Subcutaneous adipose tissue (tissue), 4 donors: ENCODE data around the gene MYH9. TPM values are rescaled to one million over a fixed set of nuclear protein-coding genes. Genes with fewer than 3 reads are reported as not detected.

Experiments
- total RNA-seq, 4 donors: library from RNA; depleted of rRNA; stranded (reverse); fragments of >200 nt; gene quantifications; one replicate each; pipeline ENCODE4 v1.1.0, GENCODE V29; 2016
- TF ChIP-seq, protein P1 (sequence below): fragments of 450-650 bp; IDR thresholded peaks from one replicate; pipeline ENCODE4 v1.5.1; 2016; ENCODE audit warnings: low read depth, mild to moderate bottlenecking, control low read depth, antibody characterized with exemption, moderate library complexity

MYH9 gene
- total RNA-seq: 100 to 1,000 TPM; 187 to 410 (median 233) TPM

DNA sequence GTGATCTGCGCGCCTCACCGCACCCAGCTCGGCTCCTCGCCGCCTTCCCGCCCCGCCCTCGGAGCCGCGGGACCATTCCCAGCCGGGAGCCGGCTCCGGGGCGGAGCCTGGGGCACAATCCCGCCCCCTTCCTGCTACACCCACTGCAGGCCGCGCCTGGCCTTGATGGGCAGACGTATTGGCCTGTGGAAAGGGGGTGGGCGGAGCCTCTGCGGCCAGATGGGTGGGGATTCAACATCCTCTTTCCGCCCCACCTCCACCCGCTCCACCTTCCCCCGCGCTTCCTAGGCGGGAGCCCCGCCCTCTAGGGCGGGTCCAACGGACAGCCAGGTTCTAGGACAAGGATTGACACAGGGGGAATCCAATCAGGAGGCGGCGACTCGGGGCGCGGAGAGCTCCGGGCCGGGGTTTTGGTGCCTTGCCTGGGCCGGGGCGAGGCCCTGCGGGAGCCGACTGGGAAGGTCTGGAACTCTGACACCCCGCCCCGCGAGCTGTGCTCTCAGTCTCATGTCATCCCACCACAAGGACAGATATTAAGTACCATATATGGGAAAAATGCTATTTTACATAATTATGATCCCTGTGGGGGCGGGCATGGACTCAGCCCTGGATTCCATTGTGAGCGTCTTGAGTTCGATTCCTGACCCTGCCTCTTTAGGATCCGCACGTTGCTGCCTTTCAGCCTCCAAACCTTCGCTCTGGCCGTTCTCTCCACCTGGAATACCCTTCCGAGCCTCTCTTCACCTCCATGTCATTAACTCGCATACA, at the start of gene MYH9:
Gene MYH9, minus strand, starts transcription at position 9 of the 768 bp plus-strand sequence. CDS start 38,731 bp downstream, outside the sequence.
- TF ChIP-seq, protein P1, sequence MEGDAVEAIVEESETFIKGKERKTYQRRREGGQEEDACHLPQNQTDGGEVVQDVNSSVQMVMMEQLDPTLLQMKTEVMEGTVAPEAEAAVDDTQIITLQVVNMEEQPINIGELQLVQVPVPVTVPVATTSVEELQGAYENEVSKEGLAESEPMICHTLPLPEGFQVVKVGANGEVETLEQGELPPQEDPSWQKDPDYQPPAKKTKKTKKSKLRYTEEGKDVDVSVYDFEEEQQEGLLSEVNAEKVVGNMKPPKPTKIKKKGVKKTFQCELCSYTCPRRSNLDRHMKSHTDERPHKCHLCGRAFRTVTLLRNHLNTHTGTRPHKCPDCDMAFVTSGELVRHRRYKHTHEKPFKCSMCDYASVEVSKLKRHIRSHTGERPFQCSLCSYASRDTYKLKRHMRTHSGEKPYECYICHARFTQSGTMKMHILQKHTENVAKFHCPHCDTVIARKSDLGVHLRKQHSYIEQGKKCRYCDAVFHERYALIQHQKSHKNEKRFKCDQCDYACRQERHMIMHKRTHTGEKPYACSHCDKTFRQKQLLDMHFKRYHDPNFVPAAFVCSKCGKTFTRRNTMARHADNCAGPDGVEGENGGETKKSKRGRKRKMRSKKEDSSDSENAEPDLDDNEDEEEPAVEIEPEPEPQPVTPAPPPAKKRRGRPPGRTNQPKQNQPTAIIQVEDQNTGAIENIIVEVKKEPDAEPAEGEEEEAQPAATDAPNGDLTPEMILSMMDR: no peak

DNA sequence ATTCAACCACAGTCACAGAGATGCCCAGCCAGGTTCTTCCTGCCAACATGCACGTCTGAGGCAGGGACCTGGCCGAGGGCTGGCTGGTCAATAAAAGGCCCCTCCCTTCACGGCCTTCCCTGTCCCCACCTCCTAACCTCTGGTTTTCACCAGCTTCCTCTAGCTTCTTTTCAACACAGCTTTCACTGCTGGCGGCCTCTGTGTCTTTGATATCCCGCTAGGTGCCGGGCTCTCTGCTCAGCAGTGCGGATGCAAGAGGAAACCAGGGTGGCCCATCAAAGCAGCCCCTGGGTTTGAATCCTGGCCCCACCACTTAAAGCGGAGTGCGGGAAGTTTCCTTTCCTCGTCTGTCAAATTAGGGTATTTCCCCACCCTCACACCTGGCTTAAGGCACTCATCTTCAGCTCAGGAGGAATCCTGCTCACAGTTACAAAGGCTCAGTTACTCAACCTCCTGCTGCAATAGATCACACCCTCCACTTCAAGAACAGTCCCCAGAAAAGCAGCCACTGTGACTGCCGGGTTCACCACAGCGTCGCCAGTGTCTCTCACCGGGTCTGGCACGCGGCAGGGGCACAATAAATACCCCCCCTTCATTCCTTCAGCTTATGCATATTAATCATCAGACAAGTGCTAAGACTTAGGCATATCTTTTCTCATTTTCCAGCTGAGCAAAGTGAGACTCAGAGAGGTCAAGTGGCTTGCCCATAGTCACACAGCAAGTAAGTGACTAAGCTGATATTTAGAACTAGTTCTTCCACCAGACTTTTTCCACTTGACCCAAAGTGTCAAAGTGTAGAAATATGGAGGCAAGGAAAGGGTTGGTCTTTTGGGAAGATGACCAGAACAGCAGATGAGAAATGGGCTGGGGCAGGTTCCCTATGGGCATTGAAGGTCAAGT, 48.0 kb upstream of the MYH9 start:
- TF ChIP-seq, protein P1: no peak

GRCh38 chr22:36433318-36434231, 45.8 kb upstream of the MYH9 start:
- TF ChIP-seq, protein P1: no peak

- TF ChIP-seq, protein P1: no peak
Observed at GRCh38 chr22:36432592-36433317, 45.0 kb upstream of the MYH9 start.

DNA sequence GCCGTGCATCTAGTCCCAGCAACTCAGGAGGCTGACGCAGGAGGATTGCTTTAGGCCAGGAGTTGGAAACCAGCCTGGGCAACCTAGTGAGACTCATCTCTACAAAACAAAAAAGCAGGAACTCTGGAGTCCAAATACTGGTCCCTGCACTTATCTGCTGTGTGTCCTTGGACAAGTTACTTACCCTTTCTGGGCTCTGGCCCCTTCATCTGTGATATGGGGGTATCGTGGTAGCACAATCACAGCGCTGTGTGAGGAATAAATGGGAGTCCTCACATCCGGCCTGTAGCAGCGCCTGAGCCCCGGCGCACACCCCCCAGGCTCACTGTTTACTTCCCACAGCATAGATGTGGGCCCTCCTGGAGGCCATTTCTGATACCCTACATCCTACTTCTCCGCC, 44.2 kb upstream of the MYH9 start:
- TF ChIP-seq, protein P1: no peak

- TF ChIP-seq, protein P1: no peak
Observed at GRCh38 chr22:36430863-36431262, 43.1 kb upstream of the MYH9 start.
